Nephron (organoid): ENCODE results near the gene RTN4RL2.
A peak's percentile ranks its signal among the peaks of the same experiment; 100 is the strongest.

ENCODE experiments used
- H3K27ac Mint-ChIP-seq, 3 experiments: 2 replicates each; pipeline ENCODE4 v1.8.0; 2020; ENCODE audit warnings: mixed read lengths in 3 of 3, mild to moderate bottlenecking in 2 of 3, moderate library complexity in 1 of 3
- H3K27me3 Mint-ChIP-seq: 2 replicates; pipeline ENCODE4 v1.8.0; 2021; ENCODE audit warnings: low read depth, mild to moderate bottlenecking, moderate library complexity, mixed read lengths
- H3K36me3 Mint-ChIP-seq: 2 replicates; pipeline ENCODE4 v1.8.0; 2020; ENCODE audit warnings: low read depth, mixed read lengths
- H3K4me1 Mint-ChIP-seq: 2 replicates; pipeline ENCODE4 v1.8.0; 2020; ENCODE audit warnings: mixed read lengths
- H3K4me3 Mint-ChIP-seq, 3 experiments: 2 replicates each; pipeline ENCODE4 v1.8.0; 2020; ENCODE audit warnings: mild to moderate bottlenecking in 3 of 3, mixed read lengths in 3 of 3, moderate library complexity in 2 of 3
- H3K9me3 Mint-ChIP-seq: 2 replicates; pipeline ENCODE4 v1.8.0; 2020; ENCODE audit warnings: mixed read lengths
- CTCF ChIP-seq, 3 experiments: fragments of 200-600 bp; sonication (generic); IDR thresholded peaks; one replicate each; pipeline ENCODE4 v1.5.0; 2021; ENCODE audit warnings: antibody characterized with exemption in 3 of 3; ENCODE audit not compliant: unreplicated experiment in 3 of 3

The RTN4RL2 gene

GRCh38 chr11:57462597-57462996 lies 2.3 kb downstream of the RTN4RL2 start:
- no peaks in the 10 kb centered on the region for H3K36me3 Mint-ChIP-seq
- no peaks in the 10 kb centered on the region for H3K9me3 Mint-ChIP-seq
- peaks cover 36% of the 10 kb centered on the region for H3K4me1 Mint-ChIP-seq
- peak overlapping the region; percentile 69 to 76 (median 71) for H3K4me3 Mint-ChIP-seq
- peaks cover 61% of the 10 kb centered on the region for H3K27me3 Mint-ChIP-seq
- H3K27ac Mint-ChIP-seq, result no peak overlapping the region
- no peak for TF ChIP-seq CTCF (IDR thresholded peaks at IDR 0.05; ENCODE audit: unreplicated experiment in 3 of 3)

GRCh38 chr11:57463671-57464538 lies 3.6 kb downstream of the RTN4RL2 start:
- peak overlapping the region in 1 of 3 experiments; percentile 12 for H3K27ac Mint-ChIP-seq
- TF ChIP-seq CTCF (IDR thresholded peaks at IDR 0.05; ENCODE audit: unreplicated experiment in 3 of 3), result no peak
- H3K36me3 Mint-ChIP-seq, result no peaks in the 10 kb centered on the region
- H3K9me3 Mint-ChIP-seq, result no peaks in the 10 kb centered on the region
- peaks cover 51% of the 10 kb centered on the region for H3K27me3 Mint-ChIP-seq
- peaks cover 31% of the 10 kb centered on the region for H3K4me1 Mint-ChIP-seq
- peak overlapping the region in 1 of 3 experiments; percentile 69 for H3K4me3 Mint-ChIP-seq

GRCh38 chr11:57464539-57465181 lies 4.3 kb downstream of the RTN4RL2 start:
- Mint-ChIP-seq H3K9me3 (no peaks in the 10 kb centered on the region), H3K4me1 (peaks cover 25% of the 10 kb centered on the region)
- TF ChIP-seq CTCF (IDR thresholded peaks at IDR 0.05; ENCODE audit: unreplicated experiment in 3 of 3), result no peak

GRCh38 chr11:57466680-57467079 lies 6.4 kb downstream of the RTN4RL2 start:
- no peaks in the 10 kb centered on the region for H3K9me3 Mint-ChIP-seq
- H3K27ac Mint-ChIP-seq, result no peak overlapping the region
- no peak overlapping the region for H3K4me3 Mint-ChIP-seq
- no peaks in the 10 kb centered on the region for H3K36me3 Mint-ChIP-seq
- TF ChIP-seq CTCF (IDR thresholded peaks at IDR 0.05; ENCODE audit: unreplicated experiment in 3 of 3), result no peak
- H3K27me3 Mint-ChIP-seq, result peaks cover 38% of the 10 kb centered on the region
- peaks cover 20% of the 10 kb centered on the region for H3K4me1 Mint-ChIP-seq

More at GRCh38 chr11:57464539-57465181, 4.3 kb downstream of the RTN4RL2 start:
- H3K27ac Mint-ChIP-seq, result no peak overlapping the region
- H3K4me3 Mint-ChIP-seq, result no peak overlapping the region
- H3K27me3 Mint-ChIP-seq, result peaks cover 44% of the 10 kb centered on the region
- no peaks in the 10 kb centered on the region for H3K36me3 Mint-ChIP-seq

GRCh38 chr11:57467508-57468157 lies 7.3 kb downstream of the RTN4RL2 start:
- Mint-ChIP-seq H3K9me3 (no peaks in the 10 kb centered on the region), H3K27ac (peak overlapping the region in 1 of 3 experiments; percentile 16), H3K27me3 (peaks cover 32% of the 10 kb centered on the region), H3K4me1 (peaks cover 17% of the 10 kb centered on the region), H3K4me3 (no peak overlapping the region), H3K36me3 (no peaks in the 10 kb centered on the region)
- TF ChIP-seq CTCF (IDR thresholded peaks at IDR 0.05; ENCODE audit: unreplicated experiment in 3 of 3), result no peak
